Fibroblast of skin of left biceps (primary cell): ENCODE results near the gene LEKR1.

ENCODE experiments used
- DNase-seq, 2 experiments: peaks; one replicate each; pipeline ENCODE4 v3.0.0-alpha.2; 2013; ENCODE audit warnings: low read depth in 2 of 2

The LEKR1 gene

GRCh38 chr3:156978481-156978961 is 152.4 kb downstream of the LEKR1 start:
- DNase-seq: no peak

- DNase-seq: no peak
Observed at GRCh38 chr3:156981005-156981404, 154.9 kb downstream of the LEKR1 start.

DNA sequence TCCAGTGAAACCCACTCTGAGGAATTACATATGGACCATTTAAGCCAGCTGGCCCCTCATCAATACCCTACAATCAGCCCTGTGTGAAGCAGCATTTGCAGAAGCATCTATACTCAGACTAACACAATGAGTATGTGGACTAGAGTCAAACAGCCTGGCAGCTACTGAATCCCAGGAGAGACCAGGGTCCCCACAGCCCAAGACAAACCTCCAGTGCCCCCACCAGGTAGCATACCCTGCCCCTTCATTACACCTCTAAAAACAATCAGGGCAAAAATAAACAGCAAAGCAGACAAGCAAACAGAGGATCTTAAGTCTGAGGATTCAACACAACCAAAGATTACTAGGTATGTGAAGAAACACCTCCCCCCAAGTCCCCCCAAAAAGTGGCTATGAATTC is 157.4 kb downstream of the LEKR1 start:
- DNase-seq: no peak

GRCh38 chr3:156985711-156986110 is 159.6 kb downstream of the LEKR1 start:
- no peak for DNase-seq

- no peak for DNase-seq
Observed at GRCh38 chr3:156987946-156988345, 161.8 kb downstream of the LEKR1 start.

- no peak for DNase-seq
Observed at GRCh38 chr3:156997351-156997750, 171.2 kb downstream of the LEKR1 start.

GRCh38 chr3:157001221-157001957 is 175.2 kb downstream of the LEKR1 start:
- no peak for DNase-seq

DNA sequence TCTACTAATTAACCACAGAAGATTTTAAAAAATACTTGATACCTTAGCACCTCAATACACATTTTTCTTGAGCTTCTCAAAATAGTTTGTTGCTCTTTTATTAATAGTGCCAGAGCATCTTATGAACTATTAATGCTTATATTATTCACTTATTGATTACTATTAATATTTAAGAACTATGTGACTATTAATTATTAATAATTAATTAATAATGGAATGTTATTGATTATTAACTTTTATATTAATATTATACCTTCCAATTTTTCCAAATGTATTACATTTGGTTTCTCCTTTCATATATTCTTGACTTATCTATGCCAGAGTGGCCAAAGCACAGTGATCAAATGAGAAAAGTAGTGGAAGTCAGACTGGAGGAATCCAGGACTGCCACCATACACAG is 195.5 kb downstream of the LEKR1 start:
- DNase-seq: no peak

DNA sequence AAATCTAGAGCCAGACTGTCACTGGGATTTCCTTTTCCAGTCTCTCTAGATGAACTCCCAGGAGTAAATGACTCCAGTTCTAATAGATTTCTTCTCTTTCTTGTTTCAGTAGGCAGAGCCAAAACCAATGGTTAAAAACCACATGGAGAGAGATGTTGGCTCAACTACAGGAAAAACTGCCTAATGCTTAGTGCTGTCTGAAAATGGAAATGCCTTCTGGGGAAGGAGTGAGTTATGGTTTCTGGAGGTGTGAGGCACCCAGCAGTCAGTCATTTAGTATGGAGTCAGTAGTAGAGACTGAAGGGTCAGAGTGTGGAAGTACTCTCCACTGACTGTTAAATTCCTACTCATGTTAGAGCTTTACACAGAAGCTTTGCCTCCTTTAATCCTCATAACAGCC is 197.1 kb downstream of the LEKR1 start:
- no peak for DNase-seq

- DNase-seq: no peak
Observed at GRCh38 chr3:157026091-157026490, 199.9 kb downstream of the LEKR1 start.

DNA sequence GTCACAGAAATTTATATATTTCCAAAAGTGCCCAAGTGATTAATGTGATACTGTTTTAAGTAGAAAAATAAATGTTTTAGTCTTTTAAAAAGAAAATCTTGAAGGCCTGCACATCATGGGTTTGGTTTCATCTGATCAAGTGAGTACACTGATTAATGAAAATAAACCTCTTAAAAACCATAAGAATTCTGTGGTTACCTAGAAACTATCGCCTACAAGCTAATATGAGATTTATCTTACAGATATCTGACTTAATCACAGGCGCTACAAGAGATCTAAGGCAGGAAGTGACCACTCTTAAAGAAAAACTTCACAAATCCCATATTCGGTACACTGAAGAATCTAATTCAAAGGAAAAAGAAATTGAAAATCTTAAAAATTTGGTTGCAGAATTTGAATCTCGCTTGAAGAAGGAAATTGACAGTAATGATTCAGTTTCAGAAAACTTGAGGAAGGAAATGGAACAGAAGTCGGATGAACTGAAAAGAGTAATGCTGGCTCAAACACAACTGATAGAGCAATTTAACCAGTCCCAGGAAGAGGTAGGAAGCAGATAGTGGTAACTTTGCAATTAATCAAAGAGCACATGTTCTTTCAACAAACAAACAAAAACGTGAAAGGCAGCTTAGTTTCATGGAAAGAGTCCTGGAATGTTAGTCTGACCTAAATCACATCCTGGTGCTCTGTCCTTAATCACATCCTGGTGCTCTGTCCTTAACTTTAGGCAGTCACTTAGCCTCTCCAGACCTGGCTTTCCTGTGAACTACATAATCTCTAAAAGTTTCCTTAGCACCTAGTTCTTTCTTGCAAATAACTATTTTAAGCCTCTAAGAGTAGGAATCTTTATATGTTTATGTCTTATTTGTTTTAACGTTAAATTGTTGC is 201.9 kb downstream of the LEKR1 start:
- DNase-seq: no peak

GRCh38 chr3:157029365-157029790 is 203.2 kb downstream of the LEKR1 start:
- no peak for DNase-seq

DNA sequence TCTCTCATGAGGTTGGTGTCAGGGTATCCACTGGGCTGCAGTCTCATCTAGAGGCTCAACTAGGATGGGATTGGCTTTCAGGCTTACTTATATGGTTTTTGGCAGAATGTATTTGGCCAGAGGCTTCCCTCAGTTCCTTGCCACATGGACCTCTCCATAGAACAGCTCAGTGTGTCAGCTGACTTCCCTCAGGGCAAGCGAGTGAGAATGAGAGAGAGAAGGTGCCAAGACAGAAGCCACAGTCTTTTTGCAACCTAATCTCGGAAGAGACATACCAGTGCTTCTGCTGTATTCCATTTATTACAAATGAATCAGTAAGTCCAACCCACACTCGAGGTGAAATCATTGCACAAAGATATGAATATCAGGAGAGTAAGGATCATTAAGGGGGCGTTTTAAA is 204.6 kb downstream of the LEKR1 start:
- no peak for DNase-seq

DNA sequence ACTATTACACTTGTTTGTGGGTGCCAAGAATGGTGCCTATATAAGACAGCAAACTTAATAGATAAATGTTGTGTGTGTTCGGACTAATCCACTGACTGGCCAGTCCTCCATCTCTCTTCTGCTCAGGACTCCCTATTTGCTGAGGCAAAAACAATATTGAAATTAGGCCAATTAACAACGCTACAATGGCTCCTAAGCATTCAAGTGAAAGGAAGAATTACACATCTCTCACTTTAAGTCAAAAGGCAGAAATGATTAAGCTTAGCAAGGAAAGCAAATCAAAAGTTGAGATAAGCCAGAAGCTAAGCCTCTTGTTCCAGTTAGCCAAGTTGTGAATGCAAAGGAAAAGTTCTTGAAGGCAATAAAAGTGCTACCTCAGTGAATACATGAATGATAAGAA is 206.8 kb downstream of the LEKR1 start:
- DNase-seq: no peak

DNA sequence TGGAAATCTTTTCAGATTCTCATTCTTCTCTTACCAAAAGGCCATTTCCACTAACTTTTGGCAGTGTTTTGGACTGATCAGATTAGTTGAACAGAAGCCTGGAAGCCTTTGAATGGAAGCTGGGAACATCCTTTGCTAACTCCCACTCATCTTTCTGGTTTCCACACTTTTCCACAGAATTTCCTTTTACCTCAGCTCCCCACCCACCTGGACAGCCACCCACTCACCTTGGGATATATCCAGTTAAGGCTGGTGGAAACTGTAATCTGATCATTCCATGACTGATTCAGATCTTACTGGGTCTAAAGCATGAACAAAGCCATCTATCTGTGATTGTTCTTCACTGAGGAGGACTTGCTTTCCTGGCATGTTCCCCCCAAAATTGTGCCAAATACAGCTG is 214.3 kb downstream of the LEKR1 start:
- DNase-seq: no peak

DNA sequence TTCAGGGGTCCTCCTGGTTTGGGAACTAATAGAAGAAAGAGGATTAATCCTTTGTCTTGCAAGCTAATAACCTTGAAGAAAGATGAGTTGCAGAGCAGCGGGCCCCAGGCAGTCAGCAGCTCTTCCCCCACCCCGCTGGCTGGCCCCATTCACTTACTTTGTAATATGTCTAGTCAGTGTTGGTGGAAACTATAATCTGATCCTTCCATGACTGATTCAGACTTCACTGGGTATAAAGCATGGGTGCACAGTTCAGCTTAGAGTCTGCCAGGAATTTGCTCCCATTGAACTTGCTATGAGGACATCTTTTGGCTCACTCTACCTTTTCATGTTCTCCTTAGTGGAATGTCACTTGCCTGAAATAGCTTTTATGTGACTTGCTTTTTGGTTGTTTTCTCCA is 216.1 kb downstream of the LEKR1 start:
- no peak for DNase-seq

- peak in 1 of 2 experiments; percentile 8 for DNase-seq
Observed at GRCh38 chr3:157043771-157044170, 217.6 kb downstream of the LEKR1 start.

DNA sequence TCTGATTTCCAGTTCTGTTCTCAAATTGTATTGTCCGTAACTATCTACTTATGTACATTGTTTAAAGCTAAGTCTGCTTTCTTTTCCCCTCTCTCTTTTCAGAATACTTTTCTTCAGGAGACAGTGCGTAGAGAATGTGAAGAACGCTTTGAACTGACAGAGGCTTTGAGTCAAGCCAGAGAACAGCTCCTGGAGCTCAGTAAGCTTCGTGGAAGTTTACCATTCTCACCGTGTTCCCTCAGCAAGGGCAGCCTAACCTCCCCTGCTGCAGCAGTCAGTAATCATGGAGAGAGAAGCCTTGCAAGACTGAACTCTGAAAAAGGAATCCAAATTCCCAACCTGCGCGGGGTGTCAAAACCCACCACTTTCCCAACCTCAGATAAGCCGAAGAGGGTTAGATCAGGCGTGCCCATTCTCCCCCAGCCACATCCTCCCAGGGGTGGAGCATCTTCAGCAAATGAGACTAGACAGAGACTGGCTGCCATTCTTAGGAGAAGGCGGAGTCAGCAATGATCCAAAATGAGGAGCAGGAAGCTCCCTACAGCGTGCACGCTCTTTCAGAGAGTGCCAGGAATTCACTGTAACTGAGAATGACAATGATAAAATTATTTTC is 219.2 kb downstream of the LEKR1 start:
- no peak for DNase-seq

GRCh38 chr3:157046520-157046919 is 220.4 kb downstream of the LEKR1 start:
- DNase-seq: no peak

GRCh38 chr3:157051055-157051454 is 224.9 kb downstream of the LEKR1 start:
- no peak for DNase-seq

GRCh38 chr3:157051591-157051990 is 225.4 kb downstream of the LEKR1 start:
- DNase-seq: no peak

GRCh38 chr3:157056035-157056434 is 229.9 kb downstream of the LEKR1 start:
- DNase-seq: no peak
